ENCODE measurements around the gene RMND5B. TPM values are rescaled to one million over a fixed set of nuclear protein-coding genes. Genes with fewer than 3 reads are reported as not detected.

RMND5B gene
- total RNA-seq, 2 donors from 2014 or later = 36.0 to 36.9 TPM

GRCh38 chr5:178149199-178149932 lies 18.6 kb downstream of the RMND5B start:
- Histone ChIP-seq H3K9me3 (ENCODE audit: control insufficient read depth, low read length) (no peaks in the 10 kb centered on the region), H3K27ac (ENCODE audit: low read depth, low read length) (no peak overlapping the region), H3K4me3 (ENCODE audit: low read length) (no peak overlapping the region), H3K36me3 (ENCODE audit: control insufficient read depth, insufficient read depth, low read length) (peaks cover 62% of the 10 kb centered on the region), H3K9ac (ENCODE audit: extremely low read depth, low read length, poor library complexity, severe bottlenecking) (no peak overlapping the region), H3K4me1 (ENCODE audit: control insufficient read depth, insufficient read depth, low read length) (no peaks in the 10 kb centered on the region), H3K27me3 (ENCODE audit: control insufficient read depth, insufficient read depth, low read length, poor library complexity, severe bottlenecking) (no peaks in the 10 kb centered on the region)
- no peak overlapping the region for H3K4me3 Mint-ChIP-seq
- WGBS, 2 experiments (ENCODE audit: insufficient coverage in 1 of 2, insufficient read length in 1 of 2) = 92 to 95% methylated on average over 10 to 11 of the region's 11 CpGs
- H3K36me3 Mint-ChIP-seq (ENCODE audit: low read depth) = peaks cover 64% of the 10 kb centered on the region
- peaks cover 9% of the 10 kb centered on the region for H3K4me1 Mint-ChIP-seq
- H3K27ac Mint-ChIP-seq = no peak overlapping the region
- peak; percentile 72 for DNase-seq
- H3K9me3 Mint-ChIP-seq = no peaks in the 10 kb centered on the region
- no peaks in the 10 kb centered on the region for H3K27me3 Mint-ChIP-seq (ENCODE audit: insufficient read depth)
- TF ChIP-seq, protein P1, sequence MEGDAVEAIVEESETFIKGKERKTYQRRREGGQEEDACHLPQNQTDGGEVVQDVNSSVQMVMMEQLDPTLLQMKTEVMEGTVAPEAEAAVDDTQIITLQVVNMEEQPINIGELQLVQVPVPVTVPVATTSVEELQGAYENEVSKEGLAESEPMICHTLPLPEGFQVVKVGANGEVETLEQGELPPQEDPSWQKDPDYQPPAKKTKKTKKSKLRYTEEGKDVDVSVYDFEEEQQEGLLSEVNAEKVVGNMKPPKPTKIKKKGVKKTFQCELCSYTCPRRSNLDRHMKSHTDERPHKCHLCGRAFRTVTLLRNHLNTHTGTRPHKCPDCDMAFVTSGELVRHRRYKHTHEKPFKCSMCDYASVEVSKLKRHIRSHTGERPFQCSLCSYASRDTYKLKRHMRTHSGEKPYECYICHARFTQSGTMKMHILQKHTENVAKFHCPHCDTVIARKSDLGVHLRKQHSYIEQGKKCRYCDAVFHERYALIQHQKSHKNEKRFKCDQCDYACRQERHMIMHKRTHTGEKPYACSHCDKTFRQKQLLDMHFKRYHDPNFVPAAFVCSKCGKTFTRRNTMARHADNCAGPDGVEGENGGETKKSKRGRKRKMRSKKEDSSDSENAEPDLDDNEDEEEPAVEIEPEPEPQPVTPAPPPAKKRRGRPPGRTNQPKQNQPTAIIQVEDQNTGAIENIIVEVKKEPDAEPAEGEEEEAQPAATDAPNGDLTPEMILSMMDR (conservative IDR thresholded peaks at IDR 0.05) = peak; percentile 43

DNA sequence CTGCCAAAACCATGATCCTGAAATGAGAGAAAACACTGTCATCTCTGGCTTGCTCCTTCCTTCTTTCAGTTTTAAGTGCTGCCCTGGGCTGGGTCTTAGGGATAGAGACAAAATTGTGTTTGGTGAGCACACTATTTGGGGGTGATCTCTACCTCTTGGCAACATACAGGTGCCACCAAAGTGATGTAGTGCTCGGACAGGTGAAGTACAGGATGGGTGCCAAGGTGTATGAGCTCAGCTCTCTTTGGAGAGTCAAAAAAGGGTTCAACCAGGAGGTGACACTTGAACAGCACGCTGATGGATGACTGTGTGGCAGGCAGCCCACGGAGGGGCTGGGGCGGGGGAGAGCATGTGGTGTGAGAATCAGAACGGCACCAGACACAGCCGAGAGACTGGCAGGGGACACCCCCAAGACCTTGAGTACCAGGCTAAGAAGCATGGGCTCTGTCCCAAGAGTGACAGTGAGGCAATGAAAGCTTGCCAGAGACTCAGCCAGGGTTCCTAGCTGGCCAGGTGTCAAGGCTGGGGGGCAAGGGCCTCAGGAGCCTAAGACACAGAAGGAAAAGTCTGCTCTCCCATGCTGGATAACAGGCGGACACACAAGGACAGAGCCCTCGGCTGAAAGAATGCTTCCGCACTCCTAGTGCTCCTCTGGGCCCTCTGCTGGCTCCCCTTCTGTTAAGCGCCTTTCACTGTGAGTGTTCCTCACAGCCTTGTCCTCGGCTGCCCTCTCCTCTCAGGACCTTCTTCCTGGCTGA lies 20.3 kb downstream of the RMND5B start:
- Histone ChIP-seq H3K27ac (ENCODE audit: low read depth, low read length) (no peak overlapping the region), H3K9me3 (ENCODE audit: control insufficient read depth, low read length) (no peaks in the 10 kb centered on the region), H3K9ac (ENCODE audit: extremely low read depth, low read length, poor library complexity, severe bottlenecking) (no peak overlapping the region), H3K4me1 (ENCODE audit: control insufficient read depth, insufficient read depth, low read length) (no peaks in the 10 kb centered on the region), H3K27me3 (ENCODE audit: control insufficient read depth, insufficient read depth, low read length, poor library complexity, severe bottlenecking) (no peaks in the 10 kb centered on the region), H3K36me3 (ENCODE audit: control insufficient read depth, insufficient read depth, low read length) (peaks cover 56% of the 10 kb centered on the region), H3K4me3 (ENCODE audit: low read length) (no peak overlapping the region)
- peak overlapping the region; percentile 32 for H3K4me3 Mint-ChIP-seq
- H3K27me3 Mint-ChIP-seq (ENCODE audit: insufficient read depth) = no peaks in the 10 kb centered on the region
- 91% methylated on average over 10 to 11 of the region's 11 CpGs for WGBS, 2 experiments (ENCODE audit: insufficient coverage in 1 of 2, insufficient read length in 1 of 2)
- peak; percentile 71 for DNase-seq
- peaks cover 9% of the 10 kb centered on the region for H3K4me1 Mint-ChIP-seq
- TF ChIP-seq, protein P1 (conservative IDR thresholded peaks at IDR 0.05) = peak; percentile 48
- H3K36me3 Mint-ChIP-seq (ENCODE audit: low read depth) = peaks cover 52% of the 10 kb centered on the region
- H3K27ac Mint-ChIP-seq = peak overlapping the region; percentile 68
- no peaks in the 10 kb centered on the region for H3K9me3 Mint-ChIP-seq

DNA sequence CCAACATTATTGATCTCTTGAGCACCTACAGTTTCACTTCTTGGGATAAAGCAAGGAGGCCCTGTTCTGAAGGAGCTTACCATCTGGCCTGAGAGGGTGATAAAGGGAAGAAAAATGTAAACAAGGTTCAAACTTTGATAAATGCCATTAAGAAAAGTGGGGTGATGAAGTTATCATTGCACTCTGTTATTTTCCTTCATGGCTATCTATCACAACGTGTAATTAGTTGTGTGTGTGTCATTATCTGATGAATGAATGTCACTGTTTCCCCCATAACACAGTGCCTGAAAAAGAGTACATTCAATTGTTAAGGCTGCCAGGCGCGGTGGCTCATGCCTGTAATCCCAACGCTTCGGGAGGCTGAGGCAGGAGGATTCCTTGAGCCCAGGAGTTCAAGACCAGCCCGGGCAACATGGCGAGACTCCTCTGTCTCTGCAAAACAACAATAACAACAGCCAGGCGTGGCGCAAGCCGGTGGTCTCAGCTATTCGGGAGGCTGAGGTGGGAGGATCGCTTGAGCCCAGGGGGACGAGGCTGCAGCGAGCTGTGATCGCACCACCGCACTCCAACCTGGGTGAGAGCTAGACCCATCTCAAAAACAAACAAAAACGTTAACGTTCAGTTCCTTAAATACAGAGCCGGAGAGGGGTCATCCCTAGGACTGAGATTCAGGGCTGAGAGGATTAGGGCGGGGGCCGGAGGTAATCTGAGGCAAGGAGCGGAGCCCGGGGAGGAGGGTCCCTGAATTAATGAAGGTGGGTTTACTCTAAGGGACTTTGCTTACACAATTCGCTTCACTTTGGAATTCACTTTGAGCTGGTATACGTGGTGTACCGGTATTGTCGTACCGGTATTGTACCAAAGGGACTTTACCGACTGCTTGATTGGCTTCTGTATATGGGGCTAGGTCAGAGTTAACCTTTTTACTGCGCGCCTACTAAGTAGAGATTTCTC lies 22.0 kb downstream of the RMND5B start:
- peaks cover 40% of the 10 kb centered on the region for H3K36me3 ChIP-seq (ENCODE audit: control insufficient read depth, insufficient read depth, low read length)
- Mint-ChIP-seq H3K27me3 (ENCODE audit: insufficient read depth) (no peaks in the 10 kb centered on the region), H3K4me3 (peak overlapping the region; percentile 92), H3K4me1 (peaks cover 9% of the 10 kb centered on the region), H3K27ac (peak overlapping the region; percentile 95), H3K9me3 (no peaks in the 10 kb centered on the region), H3K36me3 (ENCODE audit: low read depth) (peaks cover 36% of the 10 kb centered on the region)
- TF ChIP-seq, protein P1 (conservative IDR thresholded peaks at IDR 0.05) = no peak
- no peak for DNase-seq
- H3K27me3 ChIP-seq (ENCODE audit: control insufficient read depth, insufficient read depth, low read length, poor library complexity, severe bottlenecking) = no peaks in the 10 kb centered on the region
- peak overlapping the region; percentile 67 for H3K9ac ChIP-seq (ENCODE audit: extremely low read depth, low read length, poor library complexity, severe bottlenecking)
- no peaks in the 10 kb centered on the region for H3K9me3 ChIP-seq (ENCODE audit: control insufficient read depth, low read length)
- no peaks in the 10 kb centered on the region for H3K4me1 ChIP-seq (ENCODE audit: control insufficient read depth, insufficient read depth, low read length)
- 56 to 57% methylated on average over 29 to 31 of the region's 31 CpGs for WGBS, 2 experiments (ENCODE audit: insufficient coverage in 1 of 2, insufficient read length in 1 of 2)
- H3K4me3 ChIP-seq (ENCODE audit: low read length) = peak overlapping the region; percentile 92
- peak overlapping the region; percentile 8 for H3K27ac ChIP-seq (ENCODE audit: low read depth, low read length)

All from endodermal cell (in vitro differentiated cells).